ENCODE measurements around the gene HTR6. TPM values are rescaled to one million over a fixed set of nuclear protein-coding genes. Genes with fewer than 3 reads are reported as not detected.

The HTR6 gene
- polyA plus RNA-seq, 1 donor (not counting 4 experiments of a cell fraction or from before 2014, with no cell fraction given), result not detected

GRCh38 chr1:19622204-19622603, 42.5 kb upstream of the HTR6 start:
- FAIRE-seq, result no peak
- TF ChIP-seq EZH2 (IDR thresholded peaks at IDR 0.05; ENCODE audit: low read length), result no peak
- TF ChIP-seq CTCF (optimal IDR thresholded peaks at IDR 0.05 in 1 of 3, IDR thresholded peaks at IDR 0.05 in 1 of 3, conservative IDR thresholded peaks at IDR 0.05 in 1 of 3; ENCODE audit: extremely low read depth in 1 of 3, insufficient read depth in 2 of 3, low read length in 3 of 3), result no peak
- H3K4me2 ChIP-seq (ENCODE audit: control insufficient read depth, extremely low read depth, insufficient read depth, low read depth, low read length), result no peak overlapping the region
- dilution Hi-C loops (cut with MboI; ENCODE audit: extremely low pct_ligation_motif_present, low sequenced_read_pairs), result no loop called here
- peaks cover 40% of the 10 kb centered on the region for H3K4me1 ChIP-seq (ENCODE audit: control insufficient read depth, extremely low read depth, insufficient read depth, low read length)
- H3K9me3 ChIP-seq (ENCODE audit: control insufficient read depth, low read depth, low read length), result no peaks in the 10 kb centered on the region
- no peak overlapping the region for H2AFZ ChIP-seq (ENCODE audit: control insufficient read depth, low read length)
- peaks cover 30% of the 10 kb centered on the region for H3K79me2 ChIP-seq (ENCODE audit: control insufficient read depth, insufficient read depth, low read length)
- no peak overlapping the region for H3K9ac ChIP-seq (ENCODE audit: control insufficient read depth, extremely low read depth, insufficient read depth, low read length)
- no peak overlapping the region for H3K4me3 ChIP-seq (ENCODE audit: control insufficient read depth in 2 of 3, extremely low read depth in 1 of 3, insufficient read depth in 2 of 3, low read depth in 1 of 3, low read length in 3 of 3)
- no peak overlapping the region for H3K27ac ChIP-seq (ENCODE audit: control insufficient read depth, insufficient read depth, low read length)
- DNase-seq (ENCODE audit: low read depth, low spot score), result no peak
- no peaks in the 10 kb centered on the region for H3K9me1 ChIP-seq (ENCODE audit: control insufficient read depth, extremely low read depth, insufficient read depth, low read length)
- H3K36me3 ChIP-seq (ENCODE audit: control insufficient read depth in 2 of 2, extremely low read depth in 1 of 2, insufficient read depth in 2 of 2, low read length in 2 of 2), result peaks cover 18 to 29% of the 10 kb centered on the region in 2 experiments
- no peaks in the 10 kb centered on the region for H4K20me1 ChIP-seq (ENCODE audit: control insufficient read depth, extremely low read depth, insufficient read depth, low read length)
- no peaks in the 10 kb centered on the region for H3K27me3 ChIP-seq (ENCODE audit: control insufficient read depth, extremely low read depth, insufficient read depth, low read length)

- H3K27ac ChIP-seq (ENCODE audit: control insufficient read depth, insufficient read depth, low read length), result no peak overlapping the region
- no peak overlapping the region for H3K9ac ChIP-seq (ENCODE audit: control insufficient read depth, extremely low read depth, insufficient read depth, low read length)
- no peak for DNase-seq (ENCODE audit: low read depth, low spot score)
- peaks cover 24 to 29% of the 10 kb centered on the region in 2 experiments for H3K36me3 ChIP-seq (ENCODE audit: control insufficient read depth in 2 of 2, extremely low read depth in 1 of 2, insufficient read depth in 2 of 2, low read length in 2 of 2)
- no peak overlapping the region for H3K4me3 ChIP-seq (ENCODE audit: control insufficient read depth in 2 of 3, extremely low read depth in 1 of 3, insufficient read depth in 2 of 3, low read depth in 1 of 3, low read length in 3 of 3)
- dilution Hi-C loops (cut with MboI; ENCODE audit: extremely low pct_ligation_motif_present, low sequenced_read_pairs), result no loop called here
- no peaks in the 10 kb centered on the region for H3K27me3 ChIP-seq (ENCODE audit: control insufficient read depth, extremely low read depth, insufficient read depth, low read length)
- no peak for TF ChIP-seq EZH2 (IDR thresholded peaks at IDR 0.05; ENCODE audit: low read length)
- no peak for TF ChIP-seq CTCF (optimal IDR thresholded peaks at IDR 0.05 in 1 of 3, IDR thresholded peaks at IDR 0.05 in 1 of 3, conservative IDR thresholded peaks at IDR 0.05 in 1 of 3; ENCODE audit: extremely low read depth in 1 of 3, insufficient read depth in 2 of 3, low read length in 3 of 3)
- no peaks in the 10 kb centered on the region for H4K20me1 ChIP-seq (ENCODE audit: control insufficient read depth, extremely low read depth, insufficient read depth, low read length)
- no peak overlapping the region for H3K4me2 ChIP-seq (ENCODE audit: control insufficient read depth, extremely low read depth, insufficient read depth, low read depth, low read length)
- no peaks in the 10 kb centered on the region for H3K9me3 ChIP-seq (ENCODE audit: control insufficient read depth, low read depth, low read length)
- no peak overlapping the region for H2AFZ ChIP-seq (ENCODE audit: control insufficient read depth, low read length)
- FAIRE-seq, result no peak
- peaks cover 28% of the 10 kb centered on the region for H3K4me1 ChIP-seq (ENCODE audit: control insufficient read depth, extremely low read depth, insufficient read depth, low read length)
- no peaks in the 10 kb centered on the region for H3K9me1 ChIP-seq (ENCODE audit: control insufficient read depth, extremely low read depth, insufficient read depth, low read length)
- H3K79me2 ChIP-seq (ENCODE audit: control insufficient read depth, insufficient read depth, low read length), result peaks cover 29% of the 10 kb centered on the region
Observed at GRCh38 chr1:19623523-19623922, 41.2 kb upstream of the HTR6 start.

Measured in keratinocyte (primary cell).